GM23248 (cell line): Measurements from ENCODE around the gene CALN1. TPM values are rescaled to one million over a fixed set of nuclear protein-coding genes. Genes with fewer than 3 reads are reported as not detected.

ENCODE experiments used
- DNase-seq: peaks from one replicate; pipeline ENCODE4 v3.0.0-alpha.2; 2015
- H2AFZ ChIP-seq: fragments of 200-600 bp; sonication (generic); 2 replicates; pipeline ENCODE4 v1.6.1; 2016; ENCODE audit warnings: antibody characterized with exemption
- H3F3A ChIP-seq: fragments of 200-600 bp; sonication (generic); 2 replicates; pipeline ENCODE4 v1.6.1; 2016; ENCODE audit warnings: mild to moderate bottlenecking, antibody characterized with exemption, mixed run types; ENCODE audit not compliant: insufficient read depth
- H3K27ac ChIP-seq: fragments of 200-600 bp; sonication (generic); 2 replicates; pipeline ENCODE4 v1.5.1; 2016; ENCODE audit warnings: mild to moderate bottlenecking
- H3K27me3 ChIP-seq: fragments of 200-600 bp; sonication (generic); replicated peaks from 2 replicates; pipeline ENCODE4 v1.6.1; 2016; ENCODE audit warnings: mild to moderate bottlenecking; ENCODE audit not compliant: insufficient read depth
- H3K36me3 ChIP-seq: fragments of 200-600 bp; sonication (generic); 2 replicates; pipeline ENCODE4 v1.6.1; 2016; ENCODE audit warnings: low read depth, mild to moderate bottlenecking
- H3K4me1 ChIP-seq: fragments of 200-600 bp; sonication (generic); 2 replicates; pipeline ENCODE4 v1.6.1; 2016; ENCODE audit warnings: mild to moderate bottlenecking; ENCODE audit not compliant: insufficient read depth
- H3K4me2 ChIP-seq: fragments of 200-600 bp; sonication (generic); one replicate; pipeline ENCODE4 v1.6.1; 2016; ENCODE audit warnings: mild to moderate bottlenecking; ENCODE audit not compliant: unreplicated experiment
- H3K4me3 ChIP-seq: fragments of 200-600 bp; sonication (generic); 2 replicates; pipeline ENCODE4 v1.5.1; 2016; ENCODE audit warnings: mild to moderate bottlenecking
- H3K79me2 ChIP-seq: fragments of 200-600 bp; sonication (generic); 2 replicates; pipeline ENCODE4 v1.6.1; 2016; ENCODE audit warnings: mild to moderate bottlenecking; ENCODE audit not compliant: insufficient read depth
- H3K9ac ChIP-seq: fragments of 200-600 bp; sonication (generic); 2 replicates; pipeline ENCODE4 v1.6.1; 2016; ENCODE audit warnings: mild to moderate bottlenecking
- H3K9me2 ChIP-seq: fragments of 200-600 bp; sonication (generic); 2 replicates; pipeline ENCODE4 v1.6.1; 2016; ENCODE audit warnings: mixed run types, mild to moderate bottlenecking, moderate library complexity; ENCODE audit not compliant: insufficient read depth
- H3K9me3 ChIP-seq: fragments of 200-600 bp; sonication (generic); one replicate; pipeline ENCODE4 v1.6.1; 2017; ENCODE audit warnings: low read depth
- H4K20me1 ChIP-seq: fragments of 200-600 bp; sonication (generic); 2 replicates; pipeline ENCODE4 v1.6.0; 2016; ENCODE audit not compliant: insufficient read depth
- EZH2 ChIP-seq: fragments of 200-600 bp; sonication (generic); IDR thresholded peaks from 2 replicates; pipeline ENCODE4 v1.6.1; 2018; ENCODE audit warnings: antibody characterized with exemption, mild to moderate bottlenecking; ENCODE audit not compliant: insufficient read depth, poor library complexity, severe bottlenecking
- EZH2phosphoT487 ChIP-seq: fragments of 200-600 bp; sonication (generic); IDR thresholded peaks from 2 replicates; pipeline ENCODE4 v1.6.1; 2018; ENCODE audit warnings: antibody characterized with exemption, moderate library complexity, mild to moderate bottlenecking, low read depth; ENCODE audit not compliant: insufficient read depth
- WGBS, 2 experiments: methylation state at CpG; one replicate each; pipeline ENCODE4 v1.1.6; 2015 to 2017; ENCODE audit warnings: low lambda C conversion rate in 2 of 2, low coverage in 1 of 2; ENCODE audit errors: missing lambda C conversion rate in 2 of 2; 5-methylcytosine and 5-hydroxymethylcytosine counted together
- in situ Hi-C: fragments of 300-500 bp; cut with MboI; formaldehyde crosslinking; loops from 2 replicates; pipeline ENCODE4 v1.15.0; 2020
- polyA plus RNA-seq: library from polyadenylated mRNA; unstranded; fragments of >200 nt; fragmentation: Nextera tagmentation; extraction: Ambion mirVana; gene quantifications from 2 replicates; pipeline ENCODE4 v1.2.1, GENCODE V29; 2016
- total RNA-seq: library from RNA; depleted of rRNA; stranded (reverse); fragments of >200 nt; shearing (Covaris generic); gene quantifications from 2 replicates; pipeline ENCODE4 v1.2.3, GENCODE V29; 2014

CALN1 gene
- total and polyA plus RNA-seq, 2 experiments from 2014 or later, result not detected

- Histone ChIP-seq H3K27me3 (no peaks in the 10 kb centered on the region), H3K4me1 (no peaks in the 10 kb centered on the region), H3K9me2 (no peaks in the 10 kb centered on the region), H3K36me3 (no peaks in the 10 kb centered on the region), H3K4me3 (no peak overlapping the region), H3K79me2 (no peaks in the 10 kb centered on the region), H3K9ac (no peak overlapping the region), H2AFZ (no peak overlapping the region), H4K20me1 (no peaks in the 10 kb centered on the region), H3K4me2 (no peak overlapping the region), H3K9me3 (no peaks in the 10 kb centered on the region), H3K27ac (no peak overlapping the region), H3F3A (no peaks in the 10 kb centered on the region)
- in situ Hi-C loops, result no loop called here
- peak; percentile 18 for DNase-seq
- WGBS, 2 experiments, result 35 to 39% methylated on average over 5 of the region's 5 CpGs
- TF ChIP-seq EZH2phosphoT487, result no peak
- TF ChIP-seq EZH2, result no peak
Observed at GRCh38 chr7:71775648-71776047, 636.5 kb downstream of the CALN1 start.

DNA sequence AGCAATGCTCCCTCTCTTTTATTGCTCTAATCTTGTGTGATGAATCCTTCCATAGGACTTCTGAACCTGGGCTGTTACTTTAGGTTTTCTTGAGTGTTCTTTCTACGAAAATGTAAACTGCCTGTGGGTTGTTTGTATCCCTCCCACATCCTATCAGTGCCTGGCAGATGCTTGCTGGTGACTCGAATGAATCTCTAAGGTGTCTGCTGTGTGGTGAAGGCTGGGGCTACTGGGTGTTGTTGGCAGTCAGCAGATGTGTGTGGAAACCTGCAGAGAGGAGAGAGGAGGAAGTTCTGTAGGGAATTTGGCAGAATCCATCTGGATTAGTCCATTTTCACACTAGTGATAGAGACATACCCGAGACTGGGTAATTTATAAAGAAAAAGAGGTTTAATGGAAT, 639.4 kb downstream of the CALN1 start:
- no peak for DNase-seq
- Histone ChIP-seq H3K9me2 (no peaks in the 10 kb centered on the region), H3K79me2 (no peaks in the 10 kb centered on the region), H3K9me3 (no peaks in the 10 kb centered on the region), H3K4me2 (no peak overlapping the region), H3K4me3 (no peak overlapping the region), H3K27ac (no peak overlapping the region), H3F3A (no peaks in the 10 kb centered on the region), H4K20me1 (no peaks in the 10 kb centered on the region), H3K27me3 (no peaks in the 10 kb centered on the region), H3K4me1 (no peaks in the 10 kb centered on the region), H3K9ac (no peak overlapping the region), H3K36me3 (no peaks in the 10 kb centered on the region), H2AFZ (no peak overlapping the region)
- 5 to 8% methylated on average over 3 of the region's 3 CpGs for WGBS, 2 experiments
- no peak for TF ChIP-seq EZH2
- TF ChIP-seq EZH2phosphoT487, result no peak
- in situ Hi-C loops, result loop anchor here (25.0 kb wide), 1 partner anchor 1015 kb away; no protein-coding TSS in a partner anchor

- no peak overlapping the region for H3K27ac ChIP-seq
- no peak overlapping the region for H3K9ac ChIP-seq
- H3K36me3 ChIP-seq, result no peaks in the 10 kb centered on the region
- H3K4me1 ChIP-seq, result no peaks in the 10 kb centered on the region
- no peaks in the 10 kb centered on the region for H3K79me2 ChIP-seq
- H3K9me2 ChIP-seq, result no peaks in the 10 kb centered on the region
- H3F3A ChIP-seq, result no peaks in the 10 kb centered on the region
- H3K27me3 ChIP-seq, result no peaks in the 10 kb centered on the region
- no peak overlapping the region for H3K4me2 ChIP-seq
- H4K20me1 ChIP-seq, result no peaks in the 10 kb centered on the region
- in situ Hi-C loops, result loop anchor here (25.0 kb wide), 1 partner anchor 1017 kb away; no protein-coding TSS in a partner anchor
- DNase-seq, result no peak
- no peak overlapping the region for H3K4me3 ChIP-seq
- WGBS, 2 experiments, result 37 to 44% methylated on average over 11 of the region's 11 CpGs
- no peaks in the 10 kb centered on the region for H3K9me3 ChIP-seq
- TF ChIP-seq EZH2phosphoT487 (no peak), EZH2 (no peak)
- H2AFZ ChIP-seq, result no peak overlapping the region
Observed at GRCh38 chr7:71770269-71770907, 641.8 kb downstream of the CALN1 start.

GRCh38 chr7:71769326-71769725, 642.8 kb downstream of the CALN1 start:
- Histone ChIP-seq H3K36me3 (no peaks in the 10 kb centered on the region), H3K4me1 (no peaks in the 10 kb centered on the region), H3K9me2 (no peaks in the 10 kb centered on the region), H3K79me2 (no peaks in the 10 kb centered on the region), H3K4me3 (no peak overlapping the region), H3F3A (no peaks in the 10 kb centered on the region), H3K9ac (no peak overlapping the region), H3K27me3 (no peaks in the 10 kb centered on the region), H2AFZ (no peak overlapping the region), H4K20me1 (no peaks in the 10 kb centered on the region), H3K27ac (no peak overlapping the region), H3K9me3 (no peaks in the 10 kb centered on the region), H3K4me2 (no peak overlapping the region)
- in situ Hi-C loops, result loop anchor here (25.0 kb wide), 1 partner anchor 1018 kb away; no protein-coding TSS in a partner anchor
- DNase-seq, result no peak
- no peak for TF ChIP-seq EZH2
- no peak for TF ChIP-seq EZH2phosphoT487
- WGBS, 2 experiments, result 50 to 60% methylated on average over 3 to 4 of the region's 4 CpGs
